AG04450 (cell line): ENCODE measurements around the gene CHAF1A. TPM values are rescaled to one million over a fixed set of nuclear protein-coding genes. Genes with fewer than 3 reads are reported as not detected.

ENCODE experiments used
- CTCF ChIA-PET: fragments of 300-600, 350-600 bp; formaldehyde crosslinking; extraction: SDS; loops from one replicate; lab custom pipeline; 2022; ENCODE audit warnings: antibody characterized with exemption, inconsistent platforms; lab: Charles Lee
- POLR2A ChIA-PET: fragments of 350-600 bp; formaldehyde crosslinking; extraction: SDS; loops from one replicate; lab custom pipeline; 2021; ENCODE audit warnings: antibody characterized with exemption, inconsistent platforms; lab: Yijun Ruan, JAX
- DNase-seq: peaks from one replicate; pipeline ENCODE4 v3.0.0-alpha.2; 2011; ENCODE audit warnings: low read depth, low spot score
- H3K27ac ChIP-seq: one replicate; pipeline ENCODE4 v1.5.1; 2012; ENCODE audit warnings: low read depth, low read length, control low read depth
- H3K27me3 ChIP-seq: one replicate; pipeline ENCODE4 v1.6.0; 2012; ENCODE audit warnings: low read length; ENCODE audit not compliant: control insufficient read depth, insufficient read depth
- H3K4me3 ChIP-seq: 2 replicates; pipeline ENCODE4 v1.5.1; 2011; ENCODE audit warnings: mild to moderate bottlenecking, low read depth, low read length, control low read depth
- H3K9me3 ChIP-seq: 2 replicates; pipeline ENCODE4 v1.5.1; 2012; ENCODE audit warnings: low read length; ENCODE audit not compliant: control insufficient read depth, insufficient read depth
- polyA plus RNA-seq: library from polyadenylated mRNA; depleted of rRNA; stranded (reverse); fragments of >200 nt; gene quantifications from 2 replicates; pipeline ENCODE4 v1.2.3, GENCODE V29; 2011
- TF ChIP-seq, protein P1 (sequence below): IDR thresholded peaks from 2 replicates; pipeline ENCODE4 v1.5.1; 2011; ENCODE audit warnings: low read depth, low read length, control low read depth, inconsistent platforms

Gene CHAF1A
- polyA plus RNA-seq, 1 experiment: 5.0 TPM

DNA sequence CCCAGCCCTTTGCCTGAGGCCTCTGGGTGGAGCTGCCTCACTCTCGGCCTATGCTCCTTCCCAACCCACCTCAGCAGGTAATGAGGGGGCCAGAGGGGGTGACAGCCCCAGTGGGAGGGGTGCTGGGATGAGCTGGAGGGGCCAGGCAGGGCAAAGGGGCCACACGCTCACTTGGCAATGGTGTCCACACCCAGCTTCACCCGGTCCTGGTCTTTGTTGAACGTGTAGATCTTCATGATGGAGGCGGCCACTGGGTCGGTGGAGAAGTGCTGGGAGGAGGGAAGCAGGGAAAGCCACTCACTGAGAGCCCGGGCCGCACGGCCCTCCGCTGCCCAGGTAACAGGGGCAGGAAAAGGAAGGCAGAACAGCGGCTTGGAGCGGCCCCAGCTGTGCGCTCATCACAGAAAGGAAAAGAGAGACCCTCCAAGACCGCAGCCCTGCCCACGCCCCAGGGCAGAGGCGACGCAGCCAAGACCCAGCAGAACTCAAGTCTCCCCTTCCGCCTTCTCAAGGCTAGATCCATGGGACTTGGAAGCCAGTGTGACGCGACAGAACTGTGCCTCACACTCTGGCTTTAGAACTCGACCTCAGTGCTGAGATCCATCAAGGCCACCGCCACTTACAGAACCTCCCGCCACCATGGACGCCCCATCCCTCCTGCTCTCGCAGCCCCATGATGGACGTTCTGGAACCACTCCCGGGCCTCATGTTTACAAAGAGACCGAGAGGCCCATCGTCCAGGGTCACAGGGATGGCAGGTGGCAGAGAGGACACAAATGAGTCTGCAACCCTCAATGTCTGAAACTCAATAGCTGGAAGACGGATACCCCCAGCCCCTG, 45.9 kb downstream of the CHAF1A start:
- TF ChIP-seq, protein P1, sequence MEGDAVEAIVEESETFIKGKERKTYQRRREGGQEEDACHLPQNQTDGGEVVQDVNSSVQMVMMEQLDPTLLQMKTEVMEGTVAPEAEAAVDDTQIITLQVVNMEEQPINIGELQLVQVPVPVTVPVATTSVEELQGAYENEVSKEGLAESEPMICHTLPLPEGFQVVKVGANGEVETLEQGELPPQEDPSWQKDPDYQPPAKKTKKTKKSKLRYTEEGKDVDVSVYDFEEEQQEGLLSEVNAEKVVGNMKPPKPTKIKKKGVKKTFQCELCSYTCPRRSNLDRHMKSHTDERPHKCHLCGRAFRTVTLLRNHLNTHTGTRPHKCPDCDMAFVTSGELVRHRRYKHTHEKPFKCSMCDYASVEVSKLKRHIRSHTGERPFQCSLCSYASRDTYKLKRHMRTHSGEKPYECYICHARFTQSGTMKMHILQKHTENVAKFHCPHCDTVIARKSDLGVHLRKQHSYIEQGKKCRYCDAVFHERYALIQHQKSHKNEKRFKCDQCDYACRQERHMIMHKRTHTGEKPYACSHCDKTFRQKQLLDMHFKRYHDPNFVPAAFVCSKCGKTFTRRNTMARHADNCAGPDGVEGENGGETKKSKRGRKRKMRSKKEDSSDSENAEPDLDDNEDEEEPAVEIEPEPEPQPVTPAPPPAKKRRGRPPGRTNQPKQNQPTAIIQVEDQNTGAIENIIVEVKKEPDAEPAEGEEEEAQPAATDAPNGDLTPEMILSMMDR: no peak
- Histone ChIP-seq H3K27ac (no peak overlapping the region), H3K9me3 (no peaks in the 10 kb centered on the region; the same call in 1 of the 2 replicates), H3K4me3 (no peak overlapping the region), H3K27me3 (no peaks in the 10 kb centered on the region)
- DNase-seq: no peak
- ChIA-PET CTCF (interaction anchor here (1.0 to 1.3 kb wide), 2 partner anchors 34 to 47 kb away, joined by 3 to 5 read pairs; no protein-coding TSS in a partner anchor), POLR2A (no interaction called here)

DNA sequence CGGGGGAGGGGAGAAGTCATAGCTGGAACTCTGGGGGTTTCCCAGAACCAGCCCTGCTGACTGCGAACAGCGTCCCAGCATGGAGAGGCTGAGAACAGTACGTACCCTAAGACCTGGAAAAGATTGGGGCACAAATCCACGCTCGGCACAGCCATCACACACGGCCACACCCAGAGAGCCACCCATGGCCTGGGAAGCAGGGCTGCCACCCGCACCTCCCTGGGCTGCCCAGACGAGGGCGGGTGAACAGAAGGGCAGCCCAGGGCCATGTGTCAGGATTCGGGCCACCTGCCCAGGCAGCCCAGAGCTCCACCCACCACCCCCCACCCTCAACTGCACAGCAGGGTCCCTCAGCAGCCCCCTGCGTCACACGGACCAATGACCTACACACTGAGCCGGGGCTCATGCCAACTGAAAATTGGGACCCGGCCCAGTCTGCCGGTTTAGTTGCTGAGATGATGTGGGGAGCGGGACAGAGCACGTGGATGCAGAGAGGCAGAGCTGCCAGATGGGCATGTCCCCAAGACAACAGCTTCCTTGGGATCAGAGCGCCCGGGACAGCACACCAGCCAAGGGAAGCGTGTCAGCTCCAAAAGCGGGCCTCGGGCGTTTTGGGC, 46.7 kb downstream of the CHAF1A start:
- TF ChIP-seq, protein P1: no peak
- Histone ChIP-seq H3K9me3 (no peaks in the 10 kb centered on the region; the same call in 1 of the 2 replicates), H3K27me3 (no peaks in the 10 kb centered on the region), H3K4me3 (no peak overlapping the region), H3K27ac (no peak overlapping the region)
- CTCF ChIA-PET: interaction anchor here (1.3 kb wide), 1 partner anchor 48 kb away, joined by 5 read pairs; no protein-coding TSS in a partner anchor
- POLR2A ChIA-PET: no interaction called here
- DNase-seq: no peak

DNA sequence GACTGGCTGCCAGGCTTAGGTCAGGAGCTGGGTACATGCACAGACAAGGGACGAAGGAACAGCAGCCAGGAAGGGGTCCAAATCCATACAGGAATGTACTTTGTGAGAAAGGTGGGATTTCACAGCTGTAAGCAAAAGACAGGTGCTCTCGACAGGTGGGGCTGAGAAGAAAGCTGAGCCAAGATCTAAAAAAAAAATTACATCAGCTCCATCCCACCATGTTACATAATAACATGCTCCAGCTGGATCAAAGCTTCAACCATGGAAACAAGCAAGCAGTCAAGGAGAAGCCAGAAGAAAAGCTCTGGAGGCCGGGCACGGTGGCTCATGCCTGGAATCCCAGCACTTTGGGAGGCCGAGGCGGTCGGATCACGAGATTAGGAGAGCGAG, 47.2 kb downstream of the CHAF1A start:
- Histone ChIP-seq H3K9me3 (no peaks in the 10 kb centered on the region; the same call in 1 of the 2 replicates), H3K4me3 (no peak overlapping the region), H3K27ac (no peak overlapping the region), H3K27me3 (no peaks in the 10 kb centered on the region)
- TF ChIP-seq, protein P1: no peak
- CTCF ChIA-PET: interaction anchor here (1.3 kb wide), 1 partner anchor 49 kb away, joined by 5 read pairs; no protein-coding TSS in a partner anchor
- DNase-seq: no peak
- POLR2A ChIA-PET: no interaction called here

DNA sequence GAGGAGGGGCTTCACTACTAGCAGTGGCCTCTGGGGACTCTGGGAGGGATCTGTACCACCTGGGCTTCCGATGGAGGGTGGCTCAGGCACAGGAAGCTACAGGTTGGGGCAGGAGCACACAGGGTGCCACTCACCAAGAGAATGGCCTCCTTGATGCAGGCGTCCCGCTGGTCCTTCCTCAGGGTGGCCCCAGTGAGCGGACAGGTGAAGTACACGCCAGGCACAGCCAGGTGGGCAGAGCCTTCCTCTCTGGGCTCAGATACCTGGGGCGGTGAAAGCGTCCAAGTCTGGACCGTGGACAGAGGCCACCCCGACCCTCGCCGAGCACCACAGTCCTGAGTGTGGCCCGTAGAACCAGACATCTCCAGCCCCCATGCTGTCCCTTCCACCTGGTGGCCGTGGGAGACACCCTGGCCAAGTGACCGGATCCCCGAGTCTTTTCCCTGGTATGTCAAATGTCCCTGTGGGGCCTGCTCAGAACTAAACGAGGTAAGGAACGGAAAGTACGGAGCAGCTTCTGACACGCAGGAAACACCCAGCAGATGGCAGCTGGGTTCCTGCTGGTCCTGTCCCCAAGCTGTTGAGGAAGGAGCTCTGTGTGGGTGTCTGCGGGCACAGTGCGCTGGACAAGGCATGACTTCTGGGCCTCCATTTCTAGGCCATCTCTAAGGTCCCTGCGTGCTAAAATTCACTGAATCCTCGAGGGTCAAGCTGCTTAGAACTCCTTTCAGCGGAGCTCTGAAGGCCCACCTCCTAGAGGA, 50.0 kb downstream of the CHAF1A start:
- CTCF ChIA-PET: no interaction called here
- TF ChIP-seq, protein P1: no peak
- no peak for DNase-seq

More for the DNA sequence above, 50.0 kb downstream of the CHAF1A start:
- Histone ChIP-seq H3K4me3 (no peak overlapping the region), H3K27ac (no peak overlapping the region), H3K9me3 (no peaks in the 10 kb centered on the region; the same call in 1 of the 2 replicates), H3K27me3 (no peaks in the 10 kb centered on the region)
- POLR2A ChIA-PET: interaction anchor here (0.7 to 1.6 kb wide), 3 partner anchors 16 to 69 kb away, joined by 3 read pairs; no protein-coding TSS in a partner anchor
